Trophoblast cell (in vitro differentiated cells and primary cell): ENCODE results near the gene KCNH1.

ENCODE experiments used
- DNase-seq, 2 donors: peaks; one replicate each; pipeline ENCODE4 v3.0.0-alpha.2; 2016
- H2AFZ ChIP-seq: 2 replicates; pipeline ENCODE4 v1.6.1; 2013; ENCODE audit warnings: low read length, moderate library complexity, mild to moderate bottlenecking; ENCODE audit not compliant: insufficient read depth, poor library complexity
- H2AK5ac ChIP-seq: 2 replicates; pipeline ENCODE4 v1.6.1; 2013; ENCODE audit warnings: mild to moderate bottlenecking, low read length
- H2BK120ac ChIP-seq: 2 replicates; pipeline ENCODE4 v1.6.1; 2013; ENCODE audit warnings: low read length, mild to moderate bottlenecking, moderate library complexity; ENCODE audit not compliant: insufficient read depth, poor library complexity
- H2BK12ac ChIP-seq: 2 replicates; pipeline ENCODE4 v1.6.1; 2013; ENCODE audit warnings: mild to moderate bottlenecking, low read length, moderate library complexity
- H2BK5ac ChIP-seq: 2 replicates; pipeline ENCODE4 v1.6.1; 2013; ENCODE audit warnings: low read length, low read depth, moderate library complexity, mild to moderate bottlenecking; ENCODE audit not compliant: poor library complexity
- H3K14ac ChIP-seq: 2 replicates; pipeline ENCODE4 v1.6.1; 2013; ENCODE audit warnings: mild to moderate bottlenecking, low read length
- H3K18ac ChIP-seq: 2 replicates; pipeline ENCODE4 v1.6.1; 2013; ENCODE audit warnings: mild to moderate bottlenecking, low read length
- H3K23ac ChIP-seq: 2 replicates; pipeline ENCODE4 v1.6.1; 2013; ENCODE audit warnings: low read length
- H3K27ac ChIP-seq: 2 replicates; pipeline ENCODE4 v1.5.1; 2013; ENCODE audit warnings: low read depth, mild to moderate bottlenecking, inconsistent platforms, low read length, moderate library complexity
- H3K27me3 ChIP-seq: 2 replicates; pipeline ENCODE4 v1.6.1; 2013; ENCODE audit warnings: inconsistent platforms, mild to moderate bottlenecking, low read length, moderate library complexity; ENCODE audit not compliant: insufficient read depth
- H3K36me3 ChIP-seq, 2 experiments: 1 replicate in 1 of 2; 2 replicates in 1 of 2; pipeline ENCODE4 v1.6.1; 2013; ENCODE audit warnings: low read length in 2 of 2, mild to moderate bottlenecking in 2 of 2, moderate library complexity in 1 of 2; ENCODE audit not compliant: insufficient read depth in 2 of 2, control insufficient read depth in 1 of 2
- H3K4ac ChIP-seq: 2 replicates; pipeline ENCODE4 v1.6.1; 2013; ENCODE audit warnings: low read depth, mild to moderate bottlenecking, low read length, moderate library complexity
- H3K4me1 ChIP-seq, 2 experiments: 1 replicate in 1 of 2; 2 replicates in 1 of 2; pipeline ENCODE4 v1.6.1; 2013; ENCODE audit warnings: low read length in 2 of 2, mild to moderate bottlenecking in 2 of 2, moderate library complexity in 1 of 2; ENCODE audit not compliant: insufficient read depth in 2 of 2, control insufficient read depth in 1 of 2
- H3K4me2 ChIP-seq: 2 replicates; pipeline ENCODE4 v1.6.1; 2013; ENCODE audit warnings: inconsistent platforms, mild to moderate bottlenecking, low read length, moderate library complexity
- H3K4me3 ChIP-seq: 2 replicates; pipeline ENCODE4 v1.5.1; 2013; ENCODE audit warnings: mild to moderate bottlenecking, low read depth, low read length, inconsistent platforms
- H3K79me1 ChIP-seq: one replicate; pipeline ENCODE4 v1.6.1; 2013; ENCODE audit warnings: low read length
- H3K79me2 ChIP-seq: 2 replicates; pipeline ENCODE4 v1.6.1; 2013; ENCODE audit warnings: low read length, mild to moderate bottlenecking; ENCODE audit not compliant: control insufficient read depth, insufficient read depth, poor library complexity
- H3K9ac ChIP-seq: 2 replicates; pipeline ENCODE4 v1.6.1; 2013; ENCODE audit warnings: mild to moderate bottlenecking, low read length
- H3K9me3 ChIP-seq: 2 replicates; pipeline ENCODE4 v1.6.1; 2013; ENCODE audit warnings: low read depth, mild to moderate bottlenecking, control low read depth, inconsistent platforms, low read length; ENCODE audit not compliant: insufficient read depth
- H4K12ac ChIP-seq: 2 replicates; pipeline ENCODE4 v1.6.1; 2013; ENCODE audit warnings: low read depth, mild to moderate bottlenecking, low read length, moderate library complexity
- H4K8ac ChIP-seq: 2 replicates; pipeline ENCODE4 v1.6.1; 2013; ENCODE audit warnings: low read depth, mild to moderate bottlenecking, low read length, moderate library complexity
- H4K91ac ChIP-seq: one replicate; pipeline ENCODE4 v1.6.1; 2013; ENCODE audit warnings: low read depth, mild to moderate bottlenecking, low read length, moderate library complexity
- WGBS: extraction: QIAGEN DNeasy Blood & Tissue Kit; methylation state at CpG from one replicate; pipeline ENCODE4 v1.1.7; 2013; ENCODE audit warnings: missing lambda C conversion rate; ENCODE audit not compliant: insufficient read length, insufficient coverage; ENCODE audit errors: extremely low coverage; 5-methylcytosine and 5-hydroxymethylcytosine counted together

Gene KCNH1

GRCh38 chr1:210857146-210857663, 276.7 kb downstream of the KCNH1 start:
- Histone ChIP-seq H2AK5ac (no peak overlapping the region), H3K4me2 (no peak overlapping the region), H3K27ac (no peak overlapping the region), H3K18ac (no peak overlapping the region), H3K27me3 (no peaks in the 10 kb centered on the region), H2AFZ (no peak overlapping the region), H3K4me1 (no peaks in the 10 kb centered on the region), H3K23ac (no peak overlapping the region), H3K36me3 (no peaks in the 10 kb centered on the region), H3K79me2 (no peaks in the 10 kb centered on the region), H3K4me3 (no peak overlapping the region), H4K12ac (no peak overlapping the region), H3K9ac (no peak overlapping the region), H2BK12ac (no peak overlapping the region), H2BK120ac (no peak overlapping the region), H4K91ac (no peak overlapping the region), H3K4ac (no peak overlapping the region), H3K14ac (no peak overlapping the region), H3K79me1 (no peaks in the 10 kb centered on the region), H3K9me3 (no peaks in the 10 kb centered on the region), H4K8ac (no peak overlapping the region), H2BK5ac (no peak overlapping the region)
- no CpG with 5 or more reads among the region's 5 CpGs for WGBS
- no peak for DNase-seq

- no peaks in the 10 kb centered on the region for H3K79me1 ChIP-seq
- no peak overlapping the region for H3K23ac ChIP-seq
- H3K36me3 ChIP-seq: no peaks in the 10 kb centered on the region
- no peak overlapping the region for H3K4me3 ChIP-seq
- no peak for DNase-seq
- H3K14ac ChIP-seq: no peak overlapping the region
- H2AK5ac ChIP-seq: no peak overlapping the region
- no peak overlapping the region for H2AFZ ChIP-seq
- H3K4me2 ChIP-seq: no peak overlapping the region
- no peaks in the 10 kb centered on the region for H3K79me2 ChIP-seq
- no peak overlapping the region for H2BK120ac ChIP-seq
- H2BK5ac ChIP-seq: no peak overlapping the region
- no peak overlapping the region for H3K18ac ChIP-seq
- no peak overlapping the region for H2BK12ac ChIP-seq
- no peaks in the 10 kb centered on the region for H3K27me3 ChIP-seq
- H3K9me3 ChIP-seq: no peaks in the 10 kb centered on the region
- no peak overlapping the region for H3K27ac ChIP-seq
- no peak overlapping the region for H3K9ac ChIP-seq
- WGBS: no CpG with 5 or more reads among the region's 4 CpGs
- no peak overlapping the region for H3K4ac ChIP-seq
- H4K12ac ChIP-seq: no peak overlapping the region
- H3K4me1 ChIP-seq: no peaks in the 10 kb centered on the region
- H4K8ac ChIP-seq: no peak overlapping the region
- H4K91ac ChIP-seq: no peak overlapping the region
These were observed 278.5 kb downstream of the KCNH1 start for GRCh38 chr1:210855440-210855839.

- H3K36me3 ChIP-seq: no peaks in the 10 kb centered on the region
- no peak overlapping the region for H4K8ac ChIP-seq
- no peak overlapping the region for H2BK12ac ChIP-seq
- H3K4ac ChIP-seq: no peak overlapping the region
- H2BK120ac ChIP-seq: no peak overlapping the region
- no peaks in the 10 kb centered on the region for H3K79me2 ChIP-seq
- H3K18ac ChIP-seq: no peak overlapping the region
- no peak for DNase-seq
- H3K4me1 ChIP-seq: no peaks in the 10 kb centered on the region
- no peak overlapping the region for H2BK5ac ChIP-seq
- no peak overlapping the region for H3K14ac ChIP-seq
- no peaks in the 10 kb centered on the region for H3K27me3 ChIP-seq
- H3K27ac ChIP-seq: no peak overlapping the region
- H2AFZ ChIP-seq: no peak overlapping the region
- no peak overlapping the region for H3K23ac ChIP-seq
- H4K12ac ChIP-seq: no peak overlapping the region
- no peaks in the 10 kb centered on the region for H3K9me3 ChIP-seq
- no peaks in the 10 kb centered on the region for H3K79me1 ChIP-seq
- no peak overlapping the region for H3K4me2 ChIP-seq
- H2AK5ac ChIP-seq: no peak overlapping the region
- H4K91ac ChIP-seq: no peak overlapping the region
- no peak overlapping the region for H3K9ac ChIP-seq
- no peak overlapping the region for H3K4me3 ChIP-seq
These were observed 280.7 kb downstream of the KCNH1 start for GRCh38 chr1:210853276-210853675.

GRCh38 chr1:210850556-210850955, 283.4 kb downstream of the KCNH1 start:
- Histone ChIP-seq H3K79me2 (no peaks in the 10 kb centered on the region), H3K4ac (no peak overlapping the region), H2BK120ac (no peak overlapping the region), H3K9ac (no peak overlapping the region), H3K4me1 (no peaks in the 10 kb centered on the region), H3K4me2 (no peak overlapping the region), H2AK5ac (no peak overlapping the region), H2AFZ (no peak overlapping the region), H3K4me3 (no peak overlapping the region), H4K91ac (no peak overlapping the region), H4K12ac (no peak overlapping the region), H3K18ac (no peak overlapping the region), H3K27ac (no peak overlapping the region), H4K8ac (no peak overlapping the region), H3K79me1 (no peaks in the 10 kb centered on the region), H2BK5ac (no peak overlapping the region), H3K14ac (no peak overlapping the region), H3K27me3 (no peaks in the 10 kb centered on the region), H3K9me3 (no peaks in the 10 kb centered on the region), H2BK12ac (no peak overlapping the region), H3K23ac (no peak overlapping the region), H3K36me3 (no peaks in the 10 kb centered on the region)
- DNase-seq: no peak
